NK-92 treated with Interleukin-12 subunit alpha and Interleukin-12 subunit beta, amount 100 ng/mL, for 24 hours (cell line): ENCODE measurements around the gene NEURL2.

ENCODE experiments used
- DNase-seq: peaks from one replicate; lab custom pipeline; 2025; lab: John Stamatoyannopoulos, UW

Gene NEURL2

DNA sequence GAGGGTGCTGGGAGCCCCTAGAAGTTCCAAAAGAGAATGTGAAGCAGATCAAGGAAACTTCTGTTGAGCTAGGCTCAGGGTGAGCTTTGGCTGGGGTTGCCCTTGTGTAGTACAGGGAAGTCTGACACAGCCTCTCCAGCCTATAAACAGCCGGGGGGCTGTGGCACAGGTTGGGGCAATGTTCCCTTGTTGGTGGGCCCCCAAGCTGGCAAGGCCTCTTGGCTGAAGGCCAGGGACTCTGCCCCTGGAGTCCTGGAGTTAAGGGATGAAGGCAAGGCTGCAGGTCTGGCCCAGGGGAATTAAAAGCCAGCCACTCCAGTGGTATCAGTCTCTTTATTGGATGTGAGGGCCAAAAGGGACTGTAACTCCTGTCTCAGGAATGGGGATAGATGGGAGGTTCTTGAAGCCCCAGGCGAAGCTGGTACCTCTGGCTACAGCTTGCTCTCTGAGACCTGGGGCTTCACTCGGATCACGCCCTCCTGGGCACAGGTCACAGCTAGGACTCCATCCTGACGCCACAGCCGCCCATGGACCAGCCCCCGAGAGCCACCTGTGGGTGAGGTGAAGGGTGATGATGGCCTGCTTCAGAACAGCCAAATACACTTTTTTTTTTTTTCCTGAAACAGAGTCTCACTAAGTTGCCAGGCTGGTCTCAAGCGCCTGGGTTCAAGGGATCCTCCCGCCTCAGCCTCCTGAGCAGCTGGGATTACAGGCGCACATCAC lies 49.4 kb downstream of the NEURL2 start:
- DNase-seq, result no peak

GRCh38 chr20:45840700-45841198 lies 50.3 kb downstream of the NEURL2 start:
- no peak for DNase-seq
